Astrocyte of the cerebellum (primary cell): ENCODE data around the gene KCNA2.

ENCODE experiments used
- DNase-seq: peaks from one replicate; pipeline ENCODE4 v3.0.0-alpha.2; 2011; ENCODE audit warnings: low read depth
- H3K4me3 ChIP-seq: 2 replicates; pipeline ENCODE4 v1.5.1; 2011; ENCODE audit warnings: mild to moderate bottlenecking, low read depth, low read length, moderate library complexity
- in situ Hi-C: cut with HindIII; loops from 2 replicates; pipeline ENCODE4 v1.10.0; 2017; ENCODE audit warnings: low sequenced_read_pairs
- TF ChIP-seq, protein P1 (sequence below): IDR thresholded peaks from 2 replicates; pipeline ENCODE4 v1.5.1; 2012; ENCODE audit warnings: low read length, low read depth, moderate library complexity, mild to moderate bottlenecking; ENCODE audit errors: missing control alignments

The KCNA2 gene

DNA sequence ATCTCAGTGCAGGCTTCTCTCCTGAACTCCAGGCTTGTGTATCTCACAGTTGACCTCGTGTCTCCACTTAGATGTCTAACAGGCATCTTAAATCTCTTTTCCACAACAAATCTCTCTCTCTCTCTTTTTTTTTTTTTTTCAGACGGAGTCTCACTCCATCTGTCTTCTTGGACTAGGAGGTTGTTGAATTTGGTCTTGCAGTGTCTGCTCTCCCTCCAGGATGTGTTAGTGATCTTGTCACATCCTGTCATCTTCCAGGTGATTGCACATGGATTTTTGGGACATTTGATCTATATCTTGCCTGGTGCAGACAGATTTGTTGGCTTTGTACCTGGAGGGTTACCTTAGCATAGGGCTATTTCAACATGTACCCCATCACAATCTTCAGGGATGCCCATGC is 60.7 kb downstream of the KCNA2 start:
- no peak for DNase-seq

DNA sequence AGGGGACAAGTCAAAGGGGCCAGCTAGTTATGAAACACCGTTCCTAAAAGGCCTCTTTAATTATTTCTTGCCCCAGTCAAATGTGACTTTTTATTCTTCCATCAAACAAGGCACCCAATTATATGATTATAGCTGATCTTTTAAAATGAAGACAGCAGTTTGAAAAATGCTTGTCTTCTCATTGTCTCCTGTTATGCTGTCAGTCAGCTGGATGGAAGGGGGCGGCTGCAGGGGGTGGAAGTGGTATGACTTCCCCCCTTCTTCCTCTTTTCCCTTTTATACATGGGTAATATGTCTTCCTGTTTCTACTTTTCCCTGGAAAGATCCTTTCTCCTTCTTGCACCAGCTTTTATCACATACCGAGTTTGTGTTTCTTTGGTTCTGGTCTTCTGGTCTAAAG is 61.4 kb downstream of the KCNA2 start:
- TF ChIP-seq, protein P1, sequence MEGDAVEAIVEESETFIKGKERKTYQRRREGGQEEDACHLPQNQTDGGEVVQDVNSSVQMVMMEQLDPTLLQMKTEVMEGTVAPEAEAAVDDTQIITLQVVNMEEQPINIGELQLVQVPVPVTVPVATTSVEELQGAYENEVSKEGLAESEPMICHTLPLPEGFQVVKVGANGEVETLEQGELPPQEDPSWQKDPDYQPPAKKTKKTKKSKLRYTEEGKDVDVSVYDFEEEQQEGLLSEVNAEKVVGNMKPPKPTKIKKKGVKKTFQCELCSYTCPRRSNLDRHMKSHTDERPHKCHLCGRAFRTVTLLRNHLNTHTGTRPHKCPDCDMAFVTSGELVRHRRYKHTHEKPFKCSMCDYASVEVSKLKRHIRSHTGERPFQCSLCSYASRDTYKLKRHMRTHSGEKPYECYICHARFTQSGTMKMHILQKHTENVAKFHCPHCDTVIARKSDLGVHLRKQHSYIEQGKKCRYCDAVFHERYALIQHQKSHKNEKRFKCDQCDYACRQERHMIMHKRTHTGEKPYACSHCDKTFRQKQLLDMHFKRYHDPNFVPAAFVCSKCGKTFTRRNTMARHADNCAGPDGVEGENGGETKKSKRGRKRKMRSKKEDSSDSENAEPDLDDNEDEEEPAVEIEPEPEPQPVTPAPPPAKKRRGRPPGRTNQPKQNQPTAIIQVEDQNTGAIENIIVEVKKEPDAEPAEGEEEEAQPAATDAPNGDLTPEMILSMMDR = no peak

More for the DNA sequence above, 60.7 kb downstream of the KCNA2 start:
- TF ChIP-seq, protein P1 = no peak
- H3K4me3 ChIP-seq = no peak overlapping the region
- in situ Hi-C loops = no loop called here

More for the DNA sequence above, 61.4 kb downstream of the KCNA2 start:
- no peak for DNase-seq
- H3K4me3 ChIP-seq = no peak overlapping the region
- in situ Hi-C loops = no loop called here
